Colonic mucosa (tissue), 4 donors: Measurements from ENCODE around the gene SYF2. TPM values are rescaled to one million over a fixed set of nuclear protein-coding genes. Genes with fewer than 3 reads are reported as not detected.

Source experiments
- DNase-seq: peaks from one replicate; pipeline ENCODE4 v3.0.0-alpha.2; 2020
- H3K27ac ChIP-seq: fragments of 200-600 bp; one replicate; pipeline ENCODE4 v1.8.0; 2021
- H3K27me3 ChIP-seq: fragments of 200-600 bp; one replicate; pipeline ENCODE4 v1.8.0; 2021
- H3K36me3 ChIP-seq: fragments of 200-600 bp; one replicate; pipeline ENCODE4 v1.8.0; 2021
- H3K4me1 ChIP-seq: fragments of 200-600 bp; one replicate; pipeline ENCODE4 v1.8.0; 2021; ENCODE audit warnings: mild to moderate bottlenecking
- H3K4me3 ChIP-seq: fragments of 200-600 bp; one replicate; pipeline ENCODE4 v1.8.0; 2021
- H3K9ac ChIP-seq, 2 donors: one replicate each; pipeline ENCODE4 v1.7.0; 2013; ENCODE audit warnings: control low read depth in 2 of 2, low read depth in 2 of 2, low read length in 2 of 2
- H3K9me3 ChIP-seq: fragments of 200-600 bp; one replicate; pipeline ENCODE4 v1.8.0; 2021
- intact Hi-C: fragments of 100-400 bp; cut with DNase I; formaldehyde crosslinking; loops from one replicate; pipeline ENCODE4 v1.14.1; 2022
- total RNA-seq, 2 donors: library from RNA; stranded (reverse); fragmentation: NEBNext Ultra II Directional in 1 of 2; extraction: Animal tissue kit (Norgen Biotek cat#: 25700) in 1 of 2; gene quantifications; one replicate each; pipeline ENCODE4 v1.2.1, GENCODE V29; 2021
- TF ChIP-seq, protein P1 (sequence below): fragments of 200-600 bp; IDR thresholded peaks from one replicate; pipeline ENCODE4 v1.8.0; 2022; ENCODE audit warnings: antibody characterized with exemption, mild to moderate bottlenecking
- donor health status: healthy.
- donor health status: DM: no; HTN: no; CAD: no.
- donor health status: DM: no; HTN: no; CAD: no.

SYF2 gene
- total RNA-seq, 2 donors from 2014 or later, result 38.8 to 60.8 TPM

DNA sequence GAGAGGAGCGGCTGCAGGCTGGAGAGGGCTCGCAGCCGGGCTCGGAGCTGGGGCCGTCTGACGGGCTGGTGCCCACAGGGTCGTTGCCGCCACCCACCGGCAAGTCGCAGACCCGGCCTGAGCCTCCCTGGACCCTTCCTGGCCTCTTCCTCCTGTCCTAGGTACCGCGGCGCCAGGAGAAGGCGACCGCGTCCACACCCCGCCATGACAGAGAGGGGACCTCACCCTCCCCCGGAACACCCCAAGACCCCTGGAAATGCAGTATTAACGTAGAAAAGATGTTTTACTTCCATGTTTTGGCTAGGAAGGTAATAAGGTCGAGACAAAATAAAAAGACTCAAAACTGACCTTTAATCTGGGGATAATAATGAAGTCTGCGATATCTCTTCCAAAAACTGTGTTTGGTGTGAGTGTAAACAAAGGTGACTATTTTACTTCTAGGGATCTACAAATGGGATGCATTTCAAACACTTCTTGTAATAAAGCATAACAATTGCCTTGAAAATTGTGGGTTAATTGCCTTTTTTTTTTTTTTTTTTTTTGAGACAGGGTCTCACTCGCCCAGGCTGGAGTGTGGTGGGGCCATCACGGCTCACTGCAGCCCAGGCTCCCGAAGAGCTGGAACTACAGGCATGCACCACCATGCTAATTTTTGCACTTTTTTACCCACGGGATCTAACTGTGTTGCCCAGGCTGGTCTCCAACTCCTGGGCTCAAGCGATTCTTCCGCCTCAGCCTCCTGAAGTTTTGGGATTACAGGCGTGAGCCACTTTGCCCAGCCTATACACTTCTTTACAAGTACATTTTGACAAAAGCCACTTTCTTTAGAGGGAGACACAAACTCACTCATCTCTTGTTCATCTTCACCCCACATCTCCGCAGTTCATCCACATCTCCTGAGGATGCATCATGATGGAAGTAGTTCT, 15.8 kb upstream of the SYF2 start:
- Histone ChIP-seq H3K27me3 (no peaks in the 10 kb centered on the region), H3K4me1 (peaks cover 15% of the 10 kb centered on the region), H3K4me3 (peak overlapping the region; percentile 90), H3K9me3 (no peaks in the 10 kb centered on the region), H3K27ac (peak overlapping the region; percentile 99), H3K9ac (peak overlapping the region; percentile 99 to 100), H3K36me3 (peaks cover 15% of the 10 kb centered on the region)
- DNase-seq, result no peak
- TF ChIP-seq, protein P1, sequence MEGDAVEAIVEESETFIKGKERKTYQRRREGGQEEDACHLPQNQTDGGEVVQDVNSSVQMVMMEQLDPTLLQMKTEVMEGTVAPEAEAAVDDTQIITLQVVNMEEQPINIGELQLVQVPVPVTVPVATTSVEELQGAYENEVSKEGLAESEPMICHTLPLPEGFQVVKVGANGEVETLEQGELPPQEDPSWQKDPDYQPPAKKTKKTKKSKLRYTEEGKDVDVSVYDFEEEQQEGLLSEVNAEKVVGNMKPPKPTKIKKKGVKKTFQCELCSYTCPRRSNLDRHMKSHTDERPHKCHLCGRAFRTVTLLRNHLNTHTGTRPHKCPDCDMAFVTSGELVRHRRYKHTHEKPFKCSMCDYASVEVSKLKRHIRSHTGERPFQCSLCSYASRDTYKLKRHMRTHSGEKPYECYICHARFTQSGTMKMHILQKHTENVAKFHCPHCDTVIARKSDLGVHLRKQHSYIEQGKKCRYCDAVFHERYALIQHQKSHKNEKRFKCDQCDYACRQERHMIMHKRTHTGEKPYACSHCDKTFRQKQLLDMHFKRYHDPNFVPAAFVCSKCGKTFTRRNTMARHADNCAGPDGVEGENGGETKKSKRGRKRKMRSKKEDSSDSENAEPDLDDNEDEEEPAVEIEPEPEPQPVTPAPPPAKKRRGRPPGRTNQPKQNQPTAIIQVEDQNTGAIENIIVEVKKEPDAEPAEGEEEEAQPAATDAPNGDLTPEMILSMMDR, result no peak
- intact Hi-C loops, result no loop called here

DNA sequence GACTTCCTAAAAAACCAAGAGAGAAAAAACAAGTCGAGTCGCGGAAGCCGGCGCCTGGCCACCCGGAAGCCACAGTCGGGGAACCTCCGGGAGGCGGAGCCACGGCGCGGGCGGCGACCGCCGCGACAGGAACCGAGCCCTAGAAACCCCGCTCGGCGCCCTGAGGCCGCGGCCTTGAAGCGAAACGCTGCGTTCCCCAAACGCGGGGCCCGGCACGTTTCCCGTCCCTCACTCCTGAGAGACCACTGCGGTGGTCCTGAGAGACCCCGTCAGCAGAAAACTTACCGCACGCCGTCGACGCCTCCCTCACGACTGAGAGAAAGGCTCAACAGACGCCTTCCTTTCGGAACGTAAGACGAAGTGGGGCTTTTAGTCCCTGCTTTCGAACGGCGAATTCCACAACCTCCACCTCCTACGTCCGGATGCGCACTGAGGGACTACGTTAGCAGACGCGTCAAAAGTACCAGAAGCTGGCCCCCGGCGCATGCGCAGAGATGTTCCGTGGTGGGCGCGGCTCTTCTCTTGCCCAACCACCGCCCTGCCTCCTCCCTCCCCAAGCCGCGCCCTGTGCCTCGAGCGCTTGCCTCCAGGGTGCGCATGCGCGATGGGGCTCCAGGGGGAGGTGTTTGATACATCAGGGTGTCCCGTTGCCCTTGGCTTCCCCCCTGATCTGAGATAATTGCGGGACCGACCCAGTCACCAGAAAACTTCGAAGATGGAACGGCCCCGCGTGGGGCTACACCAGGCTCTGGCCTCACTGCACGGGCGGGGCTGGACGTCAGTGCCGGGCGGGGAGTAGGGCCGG, 14.9 kb upstream of the SYF2 start, which contains the start of gene RSRP1:
TSS of gene RSRP1 (minus strand) at position 431 of the 805 bp plus-strand sequence. CDS start 491 bp downstream, outside the sequence.
- H3K4me3 ChIP-seq, result peak within 1 kb of the TSS; percentile 90
- no peaks in the 10 kb centered on the region for H3K9me3 ChIP-seq
- peaks cover 15% of the 10 kb centered on the region for H3K4me1 ChIP-seq
- intact Hi-C loops, result no loop called here
- TF ChIP-seq, protein P1, result no peak
- peak within 1 kb of the TSS; percentile 99 to 100 for H3K9ac ChIP-seq
- peaks cover 15% of the 10 kb centered on the region for H3K36me3 ChIP-seq
- peak within 1 kb of the TSS; percentile 99 for H3K27ac ChIP-seq
- no peaks in the 10 kb centered on the region for H3K27me3 ChIP-seq
- DNase-seq, result peak; percentile 100

DNA sequence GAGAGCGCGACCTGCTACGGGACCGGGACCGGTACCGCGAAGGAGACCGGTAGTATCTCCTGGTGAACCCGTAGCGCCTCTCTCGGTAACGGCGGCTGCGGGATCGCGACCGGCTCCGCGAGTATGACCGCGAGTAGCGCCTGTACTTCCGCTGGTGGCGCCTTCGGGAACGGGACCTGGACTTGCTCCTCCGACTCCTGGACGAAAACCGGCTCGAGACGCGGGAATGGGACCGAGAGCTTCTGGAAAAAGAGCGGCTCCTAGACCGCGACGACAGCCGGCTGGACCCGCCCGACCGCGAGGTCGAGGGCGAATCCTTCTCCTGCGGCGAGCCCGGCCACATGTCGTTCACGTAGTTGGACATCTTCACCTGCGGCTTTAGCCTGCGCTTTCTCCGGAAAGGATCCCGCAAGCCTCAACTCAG, 14.3 kb upstream of the SYF2 start:
- Histone ChIP-seq H3K36me3 (peaks cover 15% of the 10 kb centered on the region), H3K9ac (peak overlapping the region; percentile 99 to 100), H3K27me3 (no peaks in the 10 kb centered on the region), H3K4me3 (peak overlapping the region; percentile 90), H3K4me1 (peaks cover 15% of the 10 kb centered on the region), H3K9me3 (no peaks in the 10 kb centered on the region), H3K27ac (peak overlapping the region; percentile 99)
- TF ChIP-seq, protein P1, result no peak
- DNase-seq, result no peak
- intact Hi-C loops, result no loop called here

DNA sequence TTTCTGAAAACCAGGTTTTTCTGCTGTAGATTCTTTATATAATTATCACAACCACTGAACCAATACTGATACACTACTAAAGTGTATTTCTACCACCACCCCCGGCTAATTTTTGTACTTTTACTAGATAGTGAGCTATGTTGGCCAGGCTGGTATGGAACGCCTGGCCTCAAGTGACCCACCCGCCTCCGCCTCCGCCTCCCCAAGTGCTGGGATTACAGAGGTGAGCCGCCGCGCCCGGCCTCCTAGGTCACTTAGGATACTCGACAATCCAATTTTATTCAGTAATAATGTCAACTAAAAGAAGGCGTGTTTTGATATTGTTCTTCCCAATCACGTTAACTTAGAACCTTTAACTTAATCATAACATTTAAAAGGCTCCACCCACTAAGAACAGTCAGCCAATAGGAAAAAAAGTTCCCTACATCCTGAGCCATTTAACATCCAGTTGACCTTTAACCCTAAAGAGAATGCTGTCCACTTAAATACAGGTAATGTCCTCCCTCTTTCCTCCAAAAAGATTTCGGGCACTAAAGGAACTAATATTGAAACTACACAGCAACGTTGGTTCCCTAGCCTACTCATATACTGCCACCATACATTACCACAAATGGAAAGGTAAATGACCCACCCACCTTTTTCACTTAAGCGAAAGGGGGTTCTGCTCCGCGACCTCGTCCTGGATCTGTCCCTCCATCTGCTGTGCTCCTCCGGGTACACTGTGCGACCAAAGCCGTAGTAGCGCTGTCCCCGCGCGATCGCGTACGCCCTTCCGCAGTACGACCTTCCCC, 13.7 kb upstream of the SYF2 start:
- Histone ChIP-seq H3K4me3 (peak overlapping the region; percentile 90), H3K4me1 (peaks cover 15% of the 10 kb centered on the region), H3K9me3 (no peaks in the 10 kb centered on the region), H3K27me3 (no peaks in the 10 kb centered on the region), H3K9ac (peak overlapping the region; percentile 99 to 100), H3K27ac (peak overlapping the region; percentile 99), H3K36me3 (peaks cover 15% of the 10 kb centered on the region)
- DNase-seq, result peak; percentile 36
- intact Hi-C loops, result no loop called here
- TF ChIP-seq, protein P1, result no peak
